SIG-M5 treated with dmso at 0.1 percent for 504 hours (cell line): Measurements from ENCODE around the gene CMTM8.

Source experiments
- DNase-seq: peaks from one replicate; lab custom pipeline; 2025; ENCODE audit not compliant: unreplicated experiment; lab: John Stamatoyannopoulos, UW

The CMTM8 gene

GRCh38 chr3:32334675-32335074, 96.2 kb downstream of the CMTM8 start:
- DNase-seq: no peak

- no peak for DNase-seq
These were observed 97.1 kb downstream of the CMTM8 start for GRCh38 chr3:32335365-32336112.

- no peak for DNase-seq
These were observed 97.6 kb downstream of the CMTM8 start for GRCh38 chr3:32336113-32336498.

- no peak for DNase-seq
These were observed 99.0 kb downstream of the CMTM8 start for GRCh38 chr3:32337505-32337904.

GRCh38 chr3:32340039-32340438, 101.6 kb downstream of the CMTM8 start:
- peak; percentile 23 for DNase-seq

- no peak for DNase-seq
These were observed 102.3 kb downstream of the CMTM8 start for GRCh38 chr3:32340611-32341365.

- DNase-seq: no peak
These were observed 109.1 kb downstream of the CMTM8 start for GRCh38 chr3:32347343-32348125.

- no peak for DNase-seq
These were observed 110.7 kb downstream of the CMTM8 start for GRCh38 chr3:32349184-32349583.

GRCh38 chr3:32352563-32352962, 114.1 kb downstream of the CMTM8 start:
- no peak for DNase-seq

- no peak for DNase-seq
These were observed 114.9 kb downstream of the CMTM8 start for GRCh38 chr3:32353351-32353750.

GRCh38 chr3:32354362-32354778, 115.9 kb downstream of the CMTM8 start:
- DNase-seq: no peak

GRCh38 chr3:32355751-32356291, 117.3 kb downstream of the CMTM8 start:
- no peak for DNase-seq

GRCh38 chr3:32359766-32360492, 121.4 kb downstream of the CMTM8 start:
- DNase-seq: no peak

GRCh38 chr3:32360493-32360827, 122.0 kb downstream of the CMTM8 start:
- no peak for DNase-seq

GRCh38 chr3:32366638-32367397, 128.3 kb downstream of the CMTM8 start:
- DNase-seq: no peak

GRCh38 chr3:32367442-32367841, 129.0 kb downstream of the CMTM8 start:
- no peak for DNase-seq

- DNase-seq: no peak
These were observed 133.2 kb downstream of the CMTM8 start for GRCh38 chr3:32371461-32372212.

GRCh38 chr3:32372213-32372490, 133.7 kb downstream of the CMTM8 start:
- no peak for DNase-seq

GRCh38 chr3:32373276-32373675, 134.8 kb downstream of the CMTM8 start:
- DNase-seq: no peak

- DNase-seq: no peak
These were observed 135.4 kb downstream of the CMTM8 start for GRCh38 chr3:32373844-32374243.
